IMR-90 (cell line): ENCODE measurements around the gene CNGB1. TPM values are rescaled to one million over a fixed set of nuclear protein-coding genes. Genes with fewer than 3 reads are reported as not detected.

Experiments used
- ATAC-seq: fragments of 200-7000 bp; cut with Tn5 transposase; 2 replicates; pipeline ENCODE4 v1.9.1; 2020; ENCODE audit warnings: low read depth, mild to moderate bottlenecking, moderate library complexity
- BruUV-seq: library from RNA; stranded (reverse); fragments of 400-500 nt; replicated peaks from 2 replicates; lab custom pipeline; 2021; lab: Mats Ljungman, UMichigan
- CTCF ChIA-PET: fragments of 300-600 bp; formaldehyde crosslinking; extraction: SDS; loops from one replicate; lab custom pipeline; 2021; ENCODE audit warnings: antibody characterized with exemption; lab: Yijun Ruan, JAX
- POLR2A ChIA-PET: fragments of 300-600 bp; sonication (Branson Sonifier 250); formaldehyde crosslinking; loops from one replicate; lab custom pipeline; 2022; ENCODE audit warnings: antibody characterized with exemption; ENCODE audit not compliant: unreplicated experiment; lab: Charles Lee
- DNase-seq: peaks from one replicate; pipeline ENCODE4 v3.0.0; 2013
- H2AFZ ChIP-seq: replicated peaks from 2 replicates; pipeline ENCODE3; 2013; ENCODE audit warnings: low read length, mild to moderate bottlenecking; ENCODE audit not compliant: poor library complexity
- H2AK5ac ChIP-seq: 2 replicates; pipeline ENCODE4 v1.6.1; 2013; ENCODE audit warnings: low read depth, low read length, inconsistent platforms
- H2AK9ac ChIP-seq: replicated peaks from 2 replicates; pipeline ENCODE3; 2013; ENCODE audit warnings: mild to moderate bottlenecking, low read depth, low read length, moderate library complexity; ENCODE audit not compliant: poor library complexity
- H2BK120ac ChIP-seq: 2 replicates; pipeline ENCODE4 v1.6.1; 2013; ENCODE audit warnings: low read depth, low read length, inconsistent platforms
- H2BK15ac ChIP-seq: 3 replicates; pipeline ENCODE4 v1.6.1; 2013; ENCODE audit warnings: low read depth, low read length, inconsistent platforms
- H2BK20ac ChIP-seq: 2 replicates; pipeline ENCODE4 v1.6.1; 2013; ENCODE audit warnings: low read depth, mild to moderate bottlenecking, inconsistent platforms, low read length, moderate library complexity
- H2BK5ac ChIP-seq: 2 replicates; pipeline ENCODE4 v1.6.1; 2013; ENCODE audit warnings: mild to moderate bottlenecking, low read depth, low read length, inconsistent platforms; ENCODE audit not compliant: poor library complexity, severe bottlenecking
- H3K14ac ChIP-seq: replicated peaks from 2 replicates; pipeline ENCODE4 v1.6.1; 2013; ENCODE audit warnings: low read depth, low read length, inconsistent platforms
- H3K18ac ChIP-seq: 2 replicates; pipeline ENCODE4 v1.6.1; 2013; ENCODE audit warnings: low read depth, low read length, control low read depth
- H3K23ac ChIP-seq: 2 replicates; pipeline ENCODE4 v1.6.1; 2013; ENCODE audit warnings: low read depth, low read length, inconsistent platforms
- H3K27ac ChIP-seq: 2 replicates; pipeline ENCODE4 v1.5.1; 2013; ENCODE audit warnings: mild to moderate bottlenecking, control low read depth, low read length; ENCODE audit not compliant: insufficient read depth
- H3K27me3 ChIP-seq: 2 replicates; pipeline ENCODE4 v1.6.1; 2013; ENCODE audit warnings: low read length; ENCODE audit not compliant: control insufficient read depth, insufficient read depth
- H3K36me3 ChIP-seq: 2 replicates; pipeline ENCODE4 v1.6.1; 2013; ENCODE audit warnings: low read length, mixed read lengths; ENCODE audit not compliant: control insufficient read depth, insufficient read depth
- H3K4ac ChIP-seq: 2 replicates; pipeline ENCODE4 v1.6.1; 2013; ENCODE audit warnings: low read depth, low read length, inconsistent platforms
- H3K4me1 ChIP-seq: 2 replicates; pipeline ENCODE4 v1.6.1; 2013; ENCODE audit warnings: low read length, mixed read lengths; ENCODE audit not compliant: control insufficient read depth, insufficient read depth
- H3K4me2 ChIP-seq: 2 replicates; pipeline ENCODE4 v1.6.1; 2013; ENCODE audit warnings: low read depth, mild to moderate bottlenecking, control low read depth, low read length, moderate library complexity
- H3K4me3 ChIP-seq: 2 replicates; pipeline ENCODE4 v1.5.1; 2013; ENCODE audit warnings: low read depth, mild to moderate bottlenecking, control low read depth, low read length, moderate library complexity; ENCODE audit not compliant: insufficient read depth
- H3K56ac ChIP-seq: 2 replicates; pipeline ENCODE4 v1.6.1; 2013; ENCODE audit warnings: low read length, inconsistent platforms; ENCODE audit not compliant: insufficient read depth; ENCODE audit errors: extremely low read depth
- H3K79me1 ChIP-seq, 2 experiments: 2 replicates each; pipeline ENCODE4 v1.6.1; 2013; ENCODE audit warnings: low read length in 2 of 2, inconsistent platforms in 1 of 2, low read depth in 1 of 2
- H3K9ac ChIP-seq: 2 replicates; pipeline ENCODE4 v1.6.1; 2013; ENCODE audit warnings: low read depth, low read length, control low read depth
- H3K9me1 ChIP-seq: 2 replicates; pipeline ENCODE4 v1.6.1; 2013; ENCODE audit warnings: low read length, inconsistent platforms; ENCODE audit not compliant: insufficient read depth
- H3K9me3 ChIP-seq: 2 replicates; pipeline ENCODE4 v1.6.1; 2013; ENCODE audit warnings: low read length; ENCODE audit not compliant: control insufficient read depth, insufficient read depth
- H4K20me1 ChIP-seq: 2 replicates; pipeline ENCODE4 v1.6.1; 2013; ENCODE audit warnings: low read length, inconsistent platforms; ENCODE audit not compliant: insufficient read depth
- H4K5ac ChIP-seq: 2 replicates; pipeline ENCODE4 v1.6.1; 2013; ENCODE audit warnings: mild to moderate bottlenecking, low read depth, low read length, control low read depth
- H4K8ac ChIP-seq, 2 experiments: 2 replicates each; pipeline ENCODE4 v1.6.1; 2013; ENCODE audit warnings: low read depth in 2 of 2, low read length in 2 of 2, control low read depth in 1 of 2, inconsistent platforms in 1 of 2
- H4K91ac ChIP-seq: 2 replicates; pipeline ENCODE4 v1.6.1; 2013; ENCODE audit warnings: low read depth, low read length, inconsistent platforms; ENCODE audit not compliant: insufficient read depth
- CEBPB ChIP-seq: IDR thresholded peaks from 2 replicates; pipeline ENCODE4 v1.6.1; 2012; ENCODE audit warnings: low read depth, low read length, improper control_type of control experiment
- CHD1 ChIP-seq: IDR thresholded peaks from 2 replicates; pipeline ENCODE4 v1.6.1; 2012; ENCODE audit warnings: low read depth, low read length, improper control_type of control experiment
- CTCF ChIP-seq: conservative IDR thresholded peaks from 2 replicates; pipeline ENCODE4 v1.5.1; 2012; ENCODE audit warnings: mild to moderate bottlenecking, low read depth, low read length, improper control_type of control experiment
- MAFK ChIP-seq: IDR thresholded peaks from 2 replicates; pipeline ENCODE4 v1.6.1; 2012; ENCODE audit warnings: low read depth, low read length, improper control_type of control experiment
- WGBS, 2 experiments: methylation state at CpG; one replicate each; pipeline versions ENCODE4 v1.1.5 to v1.1.7; 2013; ENCODE audit warnings: missing lambda C conversion rate in 2 of 2; ENCODE audit not compliant: insufficient read length in 1 of 2; ENCODE audit errors: extremely low coverage in 2 of 2; 5-methylcytosine and 5-hydroxymethylcytosine counted together
- dilution Hi-C: fragments of 300-500 bp; cut with HindIII; formaldehyde crosslinking; loops from one replicate; pipeline ENCODE4 v1.14.3; 2018; ENCODE audit warnings: low sequenced_read_pairs; ENCODE audit not compliant: unreplicated experiment
- in situ Hi-C: fragments of 300-500 bp; cut with MboI; formaldehyde crosslinking; loops from 3 replicates; pipeline ENCODE4 v1.14.3; 2019; ENCODE audit warnings: low sequenced_read_pairs, inconsistent platforms, mixed read lengths
- intact Hi-C: fragments of 100-400 bp; cut with micrococcal nuclease; formaldehyde crosslinking; loops from 2 replicates; pipeline ENCODE4 v1.10.0; 2022
- polyA plus RNA-seq, 3 experiments: library from polyadenylated mRNA; depleted of rRNA; stranded (reverse); fragments of >200 nt; gene quantifications; 2 replicates each; pipeline ENCODE4 v1.2.3, GENCODE V29; 2012; ENCODE audit warnings: low replicate concordance in 1 of 3
- total RNA-seq: library from RNA; depleted of rRNA; stranded (reverse); fragments of >200 nt; gene quantifications from 2 replicates; pipeline ENCODE4 v1.2.3, GENCODE V29; 2012

CNGB1 gene
- total and polyA plus RNA-seq, 2 of the 4 experiments (the other 2 are of a cell fraction) = not detected

DNA sequence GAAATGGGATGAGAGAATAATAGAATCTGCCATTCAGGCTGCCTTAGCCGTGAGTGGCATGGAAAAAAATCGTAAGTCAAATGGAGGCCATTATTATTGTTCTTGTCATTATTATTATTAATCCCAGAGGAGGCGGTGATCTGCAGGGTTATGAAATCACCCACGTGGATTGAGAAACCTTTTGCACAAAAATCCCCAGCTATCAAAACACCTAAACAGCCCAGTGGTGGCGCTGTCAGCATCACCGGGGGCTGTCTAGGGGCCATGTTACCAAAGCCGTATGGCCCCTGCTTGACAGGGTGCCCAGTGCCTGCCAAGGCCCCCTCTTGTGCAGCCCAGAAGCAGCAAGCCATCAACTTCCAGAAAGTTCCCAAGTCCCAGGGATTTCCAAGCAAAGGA, 25.2 kb downstream of the CNGB1 start:
- Histone ChIP-seq H3K18ac (no peak overlapping the region), H4K8ac (no peak overlapping the region), H4K5ac (no peak overlapping the region), H3K27me3 (peaks cover 38% of the 10 kb centered on the region), H2BK5ac (no peak overlapping the region), H3K9me1 (no peaks in the 10 kb centered on the region), H2AK9ac (no peak overlapping the region), H2AK5ac (no peak overlapping the region), H2AFZ (no peak overlapping the region), H2BK120ac (no peak overlapping the region), H3K4me3 (no peak overlapping the region), H3K4me2 (no peak overlapping the region), H3K56ac (no peak overlapping the region), H3K23ac (no peak overlapping the region), H4K20me1 (no peaks in the 10 kb centered on the region), H3K36me3 (no peaks in the 10 kb centered on the region), H2BK15ac (no peak overlapping the region), H3K14ac (no peak overlapping the region), H3K27ac (no peak overlapping the region), H3K4me1 (no peaks in the 10 kb centered on the region), H3K4ac (no peak overlapping the region), H3K9me3 (no peaks in the 10 kb centered on the region; the same call in 1 of the 2 replicates), H3K9ac (no peak overlapping the region), H4K91ac (no peak overlapping the region), H3K79me1 (no peaks in the 10 kb centered on the region), H2BK20ac (no peak overlapping the region)
- in situ Hi-C loops (no loop called here), dilution Hi-C loops (no loop called here), intact Hi-C loops (no loop called here)
- ChIA-PET POLR2A (no interaction called here), CTCF (no interaction called here)
- WGBS, 2 experiments = no CpG with 5 or more reads among the region's 7 CpGs
- ATAC-seq = no peak
- TF ChIP-seq CTCF (0 out of 2 replicates have a peak, but pooled peaks have one; percentile 11), MAFK (no peak), CEBPB (peak; percentile 61), CHD1 (no peak)
- BruUV-seq = no TSS peak
- no peak for DNase-seq
